Skeletal muscle cell (primary cell): Measurements from ENCODE around the gene CSF1R.

Experiments
- DNase-seq: peaks from one replicate; pipeline ENCODE4 v3.0.0-alpha.2; 2010; ENCODE audit warnings: low read depth
- H3K4me3 ChIP-seq: 2 replicates; pipeline ENCODE4 v1.5.1; 2011; ENCODE audit warnings: low read depth, mild to moderate bottlenecking, control low read depth, low read length, moderate library complexity

The CSF1R gene

GRCh38 chr5:150013931-150014330 is 72.4 kb downstream of the CSF1R start:
- no peak for DNase-seq
- H3K4me3 ChIP-seq = no peak overlapping the region

- no peak overlapping the region for H3K4me3 ChIP-seq
- DNase-seq = no peak
Measured at GRCh38 chr5:150009671-150010387, 76.5 kb downstream of the CSF1R start.

GRCh38 chr5:150007050-150007449 is 79.3 kb downstream of the CSF1R start:
- DNase-seq = no peak
- no peak overlapping the region for H3K4me3 ChIP-seq

- no peak for DNase-seq
- no peak overlapping the region for H3K4me3 ChIP-seq
Measured at GRCh38 chr5:150006318-150006717, 80.0 kb downstream of the CSF1R start.
